Thyroid gland (tissue), 4 donors: ENCODE results near the gene TFF3. TPM values are rescaled to one million over a fixed set of nuclear protein-coding genes. Genes with fewer than 3 reads are reported as not detected.
A peak's percentile ranks its signal among the peaks of the same experiment; 100 is the strongest.

Source experiments
- DNase-seq, 2 donors: peaks; one replicate each; pipeline ENCODE4 v3.0.0-alpha.2; 2019
- H3K27ac ChIP-seq, 3 donors: fragments of 200-600 bp; sonication (generic); 1 replicate in 2 of 3; 2 replicates in 1 of 3; pipeline ENCODE4 v1.5.1; 2016 to 2019; ENCODE audit warnings: mild to moderate bottlenecking in 1 of 3, moderate library complexity in 1 of 3
- H3K27me3 ChIP-seq: fragments of 200-600 bp; sonication (generic); one replicate; pipeline ENCODE4 v1.5.1; 2019
- H3K36me3 ChIP-seq, 2 donors: fragments of 200-600 bp; sonication (generic); one replicate each; pipeline ENCODE4 v1.5.1; 2016 to 2019
- H3K4me1 ChIP-seq, 2 donors: fragments of 200-600 bp; sonication (generic); one replicate each; pipeline ENCODE4 v1.5.1; 2017 to 2019
- H3K4me3 ChIP-seq, 3 donors: fragments of 200-600 bp; sonication (generic); replicated peaks in 1 of 3; 1 replicate in 2 of 3; 2 replicates in 1 of 3; pipeline ENCODE4 v1.5.1; 2016; ENCODE audit warnings: mild to moderate bottlenecking in 1 of 3
- H3K9me3 ChIP-seq: fragments of 200-600 bp; sonication (generic); one replicate; pipeline ENCODE4 v1.5.1; 2017
- CTCF ChIP-seq, 6 experiments: fragments of 200-600 bp in 3 of 6; fragments of 450-650 bp in 3 of 6; sonication (generic) in 3 of 6; IDR thresholded peaks; one replicate each; pipeline ENCODE4 v1.5.1; 2016 to 2019; ENCODE audit warnings: antibody characterized with exemption in 6 of 6, mild to moderate bottlenecking in 2 of 6, inconsistent platforms in 1 of 6, moderate library complexity in 1 of 6
- POLR2A ChIP-seq, 2 donors: fragments of 450-650 bp; IDR thresholded peaks; one replicate each; pipeline ENCODE4 v1.6.1; 2017; ENCODE audit warnings: antibody characterized with exemption in 2 of 2, mild to moderate bottlenecking in 2 of 2, moderate library complexity in 1 of 2
- WGBS, 2 donors: methylation state at CpG; one replicate each; pipeline ENCODE4 v1.1.5; 2017; 5-methylcytosine and 5-hydroxymethylcytosine counted together
- intact Hi-C: fragments of 100-400 bp; cut with DNase I; formaldehyde crosslinking; loops from one replicate; pipeline ENCODE4 v1.15.1; 2023
- total RNA-seq, 4 donors: library from RNA; depleted of rRNA; stranded (reverse); fragments of >200 nt; gene quantifications; one replicate each; pipeline ENCODE4 v1.2.3, GENCODE V29; 2016

The TFF3 gene
- total RNA-seq, 4 donors from 2014 or later, result 246 to 4,817 (median 914) TPM

GRCh38 chr21:42299324-42300044 lies 15.7 kb downstream of the TFF3 start:
- no peaks in the 10 kb centered on the region for H3K9me3 ChIP-seq
- H3K27me3 ChIP-seq, result no peaks in the 10 kb centered on the region
- H3K4me3 ChIP-seq, result no peak overlapping the region
- H3K36me3 ChIP-seq, result peaks cover 0 to 2% of the 10 kb centered on the region in 2 donors
- no peak for TF ChIP-seq CTCF (IDR thresholded peaks at IDR 0.05)
- no peak for TF ChIP-seq POLR2A (IDR thresholded peaks at IDR 0.05)
- peaks cover 0 to 16% of the 10 kb centered on the region in 2 donors for H3K4me1 ChIP-seq
- peak overlapping the region; percentile 21 to 61 (median 45) for H3K27ac ChIP-seq
- no peak for DNase-seq
- 70 to 83% methylated on average over 10 to 17 of the region's 20 CpGs for WGBS, 2 donors
- intact Hi-C loops, result no loop called here

DNA sequence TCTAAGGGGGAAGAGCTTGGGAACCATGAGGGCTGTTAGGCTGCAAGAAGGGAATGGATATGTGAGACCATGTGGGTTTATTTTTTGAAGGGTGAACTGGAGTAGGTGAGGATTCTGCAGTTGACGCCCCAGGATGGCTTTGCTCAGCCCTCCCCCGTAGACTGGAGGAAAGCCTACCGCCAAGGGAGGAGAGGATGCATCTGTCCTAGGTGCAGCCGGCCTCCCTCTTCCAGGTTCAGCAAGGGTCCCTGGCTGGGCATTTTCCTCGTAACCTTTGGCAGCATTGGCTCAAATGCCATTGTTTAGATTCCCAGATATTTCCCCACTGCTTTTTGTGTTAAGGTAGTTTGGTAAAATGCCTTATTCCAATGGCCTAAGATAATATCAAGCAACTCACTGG lies 16.6 kb downstream of the TFF3 start:
- peaks cover 0 to 3% of the 10 kb centered on the region in 2 donors for H3K36me3 ChIP-seq
- H3K9me3 ChIP-seq, result no peaks in the 10 kb centered on the region
- no peak for DNase-seq
- no peaks in the 10 kb centered on the region for H3K27me3 ChIP-seq
- no peak for TF ChIP-seq POLR2A (IDR thresholded peaks at IDR 0.05)
- TF ChIP-seq CTCF (IDR thresholded peaks at IDR 0.05), result no peak
- H3K4me3 ChIP-seq, result no peak overlapping the region
- no peak overlapping the region for H3K27ac ChIP-seq
- intact Hi-C loops, result no loop called here
- WGBS, 2 donors, result 77 to 80% methylated on average over 5 of the region's 5 CpGs
- peaks cover 0 to 16% of the 10 kb centered on the region in 2 donors for H3K4me1 ChIP-seq

GRCh38 chr21:42298237-42298636 lies 17.0 kb downstream of the TFF3 start:
- no peak overlapping the region for H3K4me3 ChIP-seq
- intact Hi-C loops, result no loop called here
- peaks cover 0 to 16% of the 10 kb centered on the region in 2 donors for H3K4me1 ChIP-seq
- WGBS, 2 donors, result 77 to 87% methylated on average over 6 of the region's 6 CpGs
- no peaks in the 10 kb centered on the region for H3K27me3 ChIP-seq
- H3K9me3 ChIP-seq, result no peaks in the 10 kb centered on the region
- peaks cover 0 to 3% of the 10 kb centered on the region in 2 donors for H3K36me3 ChIP-seq
- no peak overlapping the region for H3K27ac ChIP-seq
- DNase-seq, result no peak
- TF ChIP-seq CTCF (IDR thresholded peaks at IDR 0.05), result no peak
- TF ChIP-seq POLR2A (IDR thresholded peaks at IDR 0.05), result no peak

GRCh38 chr21:42297377-42297776 lies 17.8 kb downstream of the TFF3 start:
- Histone ChIP-seq H3K9me3 (no peaks in the 10 kb centered on the region), H3K27ac (no peak overlapping the region), H3K4me3 (no peak overlapping the region), H3K4me1 (peaks cover 0 to 14% of the 10 kb centered on the region in 2 donors), H3K36me3 (peaks cover 0 to 3% of the 10 kb centered on the region in 2 donors), H3K27me3 (no peaks in the 10 kb centered on the region)
- TF ChIP-seq POLR2A (IDR thresholded peaks at IDR 0.05), result no peak
- no peak for TF ChIP-seq CTCF (IDR thresholded peaks at IDR 0.05)
- intact Hi-C loops, result no loop called here
- no peak for DNase-seq
- WGBS, 2 donors, result 70 to 78% methylated on average over 9 of the region's 9 CpGs

- no peak overlapping the region for H3K27ac ChIP-seq
Observed at GRCh38 chr21:42296501-42296900, 18.7 kb downstream of the TFF3 start.

More at GRCh38 chr21:42296501-42296900, 18.7 kb downstream of the TFF3 start:
- TF ChIP-seq POLR2A (IDR thresholded peaks at IDR 0.05) (no peak), CTCF (IDR thresholded peaks at IDR 0.05) (no peak)
- Histone ChIP-seq H3K4me3 (no peak overlapping the region), H3K9me3 (no peaks in the 10 kb centered on the region), H3K4me1 (peaks cover 0 to 11% of the 10 kb centered on the region in 2 donors), H3K27me3 (no peaks in the 10 kb centered on the region), H3K36me3 (peaks cover 0 to 10% of the 10 kb centered on the region in 2 donors)
- 90 to 93% methylated on average over 7 of the region's 7 CpGs for WGBS, 2 donors
- no peak for DNase-seq
- intact Hi-C loops, result no loop called here
